Endodermal cell (in vitro differentiated cells): ENCODE measurements around the gene STX17. TPM values are rescaled to one million over a fixed set of nuclear protein-coding genes. Genes with fewer than 3 reads are reported as not detected.

Experiments used
- DNase-seq: peaks from one replicate; pipeline ENCODE4 v3.0.0-alpha.2; 2017
- H3K27ac ChIP-seq: 2 replicates; pipeline ENCODE4 v1.5.1; 2013; ENCODE audit warnings: mild to moderate bottlenecking, low read depth, low read length, moderate library complexity
- H3K27me3 ChIP-seq: 2 replicates; pipeline ENCODE4 v1.6.1; 2013; ENCODE audit warnings: mild to moderate bottlenecking, low read length, moderate library complexity; ENCODE audit not compliant: insufficient read depth, control insufficient read depth, poor library complexity, severe bottlenecking
- H3K36me3 ChIP-seq: 2 replicates; pipeline ENCODE4 v1.7.0; 2013; ENCODE audit warnings: mild to moderate bottlenecking, low read length, moderate library complexity; ENCODE audit not compliant: control insufficient read depth, insufficient read depth
- H3K4me1 ChIP-seq: one replicate; pipeline ENCODE4 v1.7.0; 2013; ENCODE audit warnings: low read length; ENCODE audit not compliant: control insufficient read depth, insufficient read depth
- H3K4me3 ChIP-seq: 2 replicates; pipeline ENCODE4 v1.5.1; 2013; ENCODE audit warnings: mild to moderate bottlenecking, low read length, moderate library complexity
- H3K9ac ChIP-seq: 2 replicates; pipeline ENCODE4 v1.6.1; 2013; ENCODE audit warnings: mild to moderate bottlenecking, low read length, moderate library complexity; ENCODE audit not compliant: poor library complexity, severe bottlenecking; ENCODE audit errors: extremely low read depth
- H3K9me3 ChIP-seq: 2 replicates; pipeline ENCODE4 v1.6.1; 2013; ENCODE audit warnings: mild to moderate bottlenecking, low read length, moderate library complexity; ENCODE audit not compliant: control insufficient read depth
- H3K27ac Mint-ChIP-seq: 2 replicates; pipeline ENCODE4 v1.8.0; 2020; ENCODE audit warnings: mixed read lengths
- H3K27me3 Mint-ChIP-seq: 2 replicates; pipeline ENCODE4 v1.8.0; 2021; ENCODE audit warnings: mild to moderate bottlenecking, mixed read lengths; ENCODE audit not compliant: insufficient read depth
- H3K36me3 Mint-ChIP-seq: 2 replicates; pipeline ENCODE4 v1.8.0; 2020; ENCODE audit warnings: low read depth, mixed read lengths
- H3K4me1 Mint-ChIP-seq: 2 replicates; pipeline ENCODE4 v1.8.0; 2020; ENCODE audit warnings: mixed read lengths
- H3K4me3 Mint-ChIP-seq: 2 replicates; pipeline ENCODE4 v1.8.0; 2020; ENCODE audit warnings: mild to moderate bottlenecking, moderate library complexity, mixed read lengths
- H3K9me3 Mint-ChIP-seq: 2 replicates; pipeline ENCODE4 v1.8.0; 2020; ENCODE audit warnings: mild to moderate bottlenecking, mixed read lengths
- CTCF ChIP-seq: fragments of 200-600 bp; sonication (generic); conservative IDR thresholded peaks from 2 replicates; pipeline ENCODE4 v1.5.0; 2021; ENCODE audit warnings: antibody characterized with exemption, mild to moderate bottlenecking
- WGBS, 2 experiments: methylation state at CpG; one replicate each; pipeline versions ENCODE4 v1.1.5 to v1.1.7; 2013; ENCODE audit warnings: missing lambda C conversion rate in 2 of 2, mixed read lengths in 1 of 2; ENCODE audit not compliant: insufficient coverage in 1 of 2, insufficient read length in 1 of 2; 5-methylcytosine and 5-hydroxymethylcytosine counted together
- total RNA-seq, 2 donors: library from RNA; stranded (reverse); fragmentation: NEBNext Ultra II Directional in 1 of 2; extraction: Animal tissue kit (Norgen Biotek cat#: 25700) in 1 of 2; gene quantifications; 2 replicates in 1 of 2; 3 replicates in 1 of 2; pipeline ENCODE4 v1.2.1, GENCODE V29; 2021

The STX17 gene
- total RNA-seq, 2 donors from 2014 or later: 31.6 to 47.4 TPM

GRCh38 chr9:99955606-99956005 lies 49.2 kb downstream of the STX17 start:
- no peaks in the 10 kb centered on the region for H3K27me3 Mint-ChIP-seq
- H3K9me3 ChIP-seq: peaks cover 4% of the 10 kb centered on the region
- DNase-seq: no peak
- no peak overlapping the region for H3K27ac ChIP-seq
- peaks cover 5% of the 10 kb centered on the region for H3K9me3 Mint-ChIP-seq
- no peak overlapping the region for H3K27ac Mint-ChIP-seq
- peaks cover 5% of the 10 kb centered on the region for H3K4me1 Mint-ChIP-seq
- H3K9ac ChIP-seq: no peak overlapping the region
- no peak for TF ChIP-seq CTCF
- no peaks in the 10 kb centered on the region for H3K4me1 ChIP-seq
- no peak overlapping the region for H3K4me3 Mint-ChIP-seq
- peaks cover 10% of the 10 kb centered on the region for H3K36me3 ChIP-seq
- H3K4me3 ChIP-seq: no peak overlapping the region
- 84 to 94% methylated on average over 2 to 3 of the region's 4 CpGs for WGBS, 2 experiments
- no peaks in the 10 kb centered on the region for H3K27me3 ChIP-seq
- peaks cover 25% of the 10 kb centered on the region for H3K36me3 Mint-ChIP-seq

- WGBS, 2 experiments: 88% methylated on average over 1 of the region's 1 CpG; no CpG with 5 or more reads in 1 of the 2 experiments
- no peak overlapping the region for H3K4me3 Mint-ChIP-seq
- TF ChIP-seq CTCF: no peak
- Histone ChIP-seq H3K9me3 (no peaks in the 10 kb centered on the region), H3K27me3 (no peaks in the 10 kb centered on the region), H3K4me1 (peaks cover 19% of the 10 kb centered on the region), H3K36me3 (peaks cover 7% of the 10 kb centered on the region), H3K9ac (no peak overlapping the region), H3K4me3 (no peak overlapping the region), H3K27ac (no peak overlapping the region)
- no peaks in the 10 kb centered on the region for H3K9me3 Mint-ChIP-seq
- no peak for DNase-seq
- no peaks in the 10 kb centered on the region for H3K27me3 Mint-ChIP-seq
- peaks cover 7% of the 10 kb centered on the region for H3K36me3 Mint-ChIP-seq
- no peak overlapping the region for H3K27ac Mint-ChIP-seq
- H3K4me1 Mint-ChIP-seq: peaks cover 33% of the 10 kb centered on the region
These were observed 56.3 kb downstream of the STX17 start for GRCh38 chr9:99962680-99963261.

GRCh38 chr9:99964336-99964735 lies 57.9 kb downstream of the STX17 start:
- Mint-ChIP-seq H3K27ac (no peak overlapping the region), H3K4me3 (no peak overlapping the region), H3K27me3 (no peaks in the 10 kb centered on the region), H3K9me3 (no peaks in the 10 kb centered on the region), H3K36me3 (peaks cover 7% of the 10 kb centered on the region), H3K4me1 (peaks cover 44% of the 10 kb centered on the region)
- peaks cover 28% of the 10 kb centered on the region for H3K4me1 ChIP-seq
- H3K4me3 ChIP-seq: no peak overlapping the region
- H3K9me3 ChIP-seq: no peaks in the 10 kb centered on the region
- no peaks in the 10 kb centered on the region for H3K27me3 ChIP-seq
- DNase-seq: no peak
- no peak overlapping the region for H3K9ac ChIP-seq
- no peak overlapping the region for H3K27ac ChIP-seq
- peaks cover 10% of the 10 kb centered on the region for H3K36me3 ChIP-seq
- 92 to 100% methylated on average over 1 of the region's 1 CpG for WGBS, 2 experiments
- TF ChIP-seq CTCF: no peak
